OCI-LY1 (cell line): ENCODE measurements around the gene CTNNA2.

Experiments
- CTCF ChIP-seq: fragments of 200-600 bp; sonication (generic), shearing (Covaris generic); IDR thresholded peaks from 2 replicates; pipeline ENCODE4 v1.5.1; 2017; ENCODE audit warnings: mild to moderate bottlenecking, antibody characterized with exemption, low read length, moderate library complexity, mixed read lengths
- EZH2 ChIP-seq: fragments of 200-600 bp; sonication (generic), shearing (Covaris generic); IDR thresholded peaks from 2 replicates; pipeline ENCODE4 v1.8.0; 2017; ENCODE audit warnings: borderline replicate concordance, mixed run types, mild to moderate bottlenecking, antibody characterized with exemption, low read length, moderate library complexity, mixed read lengths

GRCh38 chr2:80374105-80374504 lies 861.3 kb downstream of the CTNNA2 start:
- TF ChIP-seq CTCF (no peak), EZH2 (no peak)
